HepG2 (cell line): ENCODE data around the gene SPNS3. TPM values are rescaled to one million over a fixed set of nuclear protein-coding genes. Genes with fewer than 3 reads are reported as not detected.
A peak's percentile ranks its signal among the peaks of the same experiment; 100 is the strongest.

Source experiments
- CHCHD3 ChIP-seq: sonication (generic); formaldehyde crosslinking; IDR thresholded peaks from 2 replicates; pipeline ENCODE4 v1.8.0; 2022; ENCODE audit warnings: mild to moderate bottlenecking, missing genetic modification reagents, moderate library complexity
- HNF4A ChIP-seq: sonication (generic); formaldehyde crosslinking; IDR thresholded peaks from 2 replicates; pipeline ENCODE4 v1.4.0; 2020; ENCODE audit warnings: missing genetic modification reagents
- SMAD1 ChIP-seq: sonication (generic); formaldehyde crosslinking; IDR thresholded peaks from 2 replicates; pipeline ENCODE4 v1.4.0; 2020; ENCODE audit warnings: missing genetic modification reagents, low read depth, mild to moderate bottlenecking, borderline replicate concordance
- SNAPC2 ChIP-seq: sonication (generic); formaldehyde crosslinking; IDR thresholded peaks from 2 replicates; pipeline ENCODE4 v1.8.1; 2022; ENCODE audit warnings: mild to moderate bottlenecking, missing genetic modification reagents
- STAG1 ChIP-seq: sonication (generic); formaldehyde crosslinking; IDR thresholded peaks from 2 replicates; pipeline ENCODE4 v1.4.0; 2020; ENCODE audit warnings: missing genetic modification reagents
- ZBTB42 ChIP-seq: sonication (generic); formaldehyde crosslinking; IDR thresholded peaks from 2 replicates; pipeline ENCODE4 v1.5.0; 2020; ENCODE audit warnings: mild to moderate bottlenecking, missing genetic modification reagents
- ZFP1 ChIP-seq: IDR thresholded peaks from 2 replicates; pipeline ENCODE4 v1.6.1; 2016
- ZMYM3 ChIP-seq: sonication (generic); formaldehyde crosslinking; IDR thresholded peaks from 2 replicates; pipeline ENCODE4 v1.5.1; 2020; ENCODE audit warnings: mild to moderate bottlenecking, missing genetic modification reagents
- ZNF3 ChIP-seq: IDR thresholded peaks from 2 replicates; pipeline ENCODE4 v1.7.0; 2017; ENCODE audit warnings: inconsistent platforms
- ZNF567 ChIP-seq: sonication (generic); formaldehyde crosslinking; IDR thresholded peaks from 2 replicates; pipeline ENCODE4 v1.8.1; 2023; ENCODE audit warnings: mild to moderate bottlenecking, missing genetic modification reagents, borderline replicate concordance
- ZZZ3 ChIP-seq: sonication (generic); formaldehyde crosslinking; IDR thresholded peaks from 2 replicates; pipeline ENCODE4 v1.4.0; 2020; ENCODE audit warnings: missing genetic modification reagents, mild to moderate bottlenecking, borderline replicate concordance
- polyA plus RNA-seq, 8 experiments: library from polyadenylated mRNA; depleted of rRNA in 3 of 8; stranded (reverse) in 7 of 8; unstranded in 1 of 8; fragments of >200 nt; fragmentation: Illumina TruSeq in 4 of 8; extraction: Trizol in 4 of 8; gene quantifications; 2 replicates each; pipeline versions ENCODE4 v1.2.1 to v1.2.3, GENCODE V29; 2011 to 2016; ENCODE audit warnings: low read depth in 4 of 8, missing spikeins in 1 of 8, mixed read lengths in 1 of 8; ENCODE audit not compliant: insufficient read depth in 1 of 8
- total RNA-seq, 5 experiments: library from RNA; depleted of rRNA; stranded (reverse); fragments of >200 nt; fragmentation: Illumina TruSeq; extraction: Trizol; gene quantifications; 2 replicates each; pipeline ENCODE4 v1.2.3, GENCODE V29; 2016; ENCODE audit warnings: low read depth in 1 of 5
- TF ChIP-seq, protein P1 (sequence below): sonication (generic); formaldehyde crosslinking; IDR thresholded peaks from 2 replicates; pipeline ENCODE4 v1.5.0; 2020; ENCODE audit warnings: missing genetic modification reagents
- TF ChIP-seq, protein P2 (sequence below): sonication (generic); formaldehyde crosslinking; IDR thresholded peaks from 2 replicates; pipeline ENCODE4 v1.5.0; 2020; ENCODE audit warnings: mild to moderate bottlenecking, missing genetic modification reagents
- TF ChIP-seq, protein P3 (sequence below): sonication (generic); formaldehyde crosslinking; IDR thresholded peaks from 2 replicates; pipeline ENCODE4 v1.5.1; 2020; ENCODE audit warnings: missing genetic modification reagents, mild to moderate bottlenecking, borderline replicate concordance
- TF ChIP-seq, protein P4 (sequence below): sonication (generic); formaldehyde crosslinking; IDR thresholded peaks from 2 replicates; pipeline ENCODE4 v1.4.0; 2020; ENCODE audit warnings: missing genetic modification reagents, borderline replicate concordance
- TF ChIP-seq, protein P5 (sequence below): sonication (generic); formaldehyde crosslinking; IDR thresholded peaks from 2 replicates; pipeline ENCODE4 v1.5.0; 2020; ENCODE audit warnings: mild to moderate bottlenecking, missing genetic modification reagents, borderline replicate concordance

SPNS3 gene
- total and polyA plus RNA-seq, 2 of the 13 experiments (the other 11 are each of a cell fraction or from before 2014, with no cell fraction given), result not detected

DNA sequence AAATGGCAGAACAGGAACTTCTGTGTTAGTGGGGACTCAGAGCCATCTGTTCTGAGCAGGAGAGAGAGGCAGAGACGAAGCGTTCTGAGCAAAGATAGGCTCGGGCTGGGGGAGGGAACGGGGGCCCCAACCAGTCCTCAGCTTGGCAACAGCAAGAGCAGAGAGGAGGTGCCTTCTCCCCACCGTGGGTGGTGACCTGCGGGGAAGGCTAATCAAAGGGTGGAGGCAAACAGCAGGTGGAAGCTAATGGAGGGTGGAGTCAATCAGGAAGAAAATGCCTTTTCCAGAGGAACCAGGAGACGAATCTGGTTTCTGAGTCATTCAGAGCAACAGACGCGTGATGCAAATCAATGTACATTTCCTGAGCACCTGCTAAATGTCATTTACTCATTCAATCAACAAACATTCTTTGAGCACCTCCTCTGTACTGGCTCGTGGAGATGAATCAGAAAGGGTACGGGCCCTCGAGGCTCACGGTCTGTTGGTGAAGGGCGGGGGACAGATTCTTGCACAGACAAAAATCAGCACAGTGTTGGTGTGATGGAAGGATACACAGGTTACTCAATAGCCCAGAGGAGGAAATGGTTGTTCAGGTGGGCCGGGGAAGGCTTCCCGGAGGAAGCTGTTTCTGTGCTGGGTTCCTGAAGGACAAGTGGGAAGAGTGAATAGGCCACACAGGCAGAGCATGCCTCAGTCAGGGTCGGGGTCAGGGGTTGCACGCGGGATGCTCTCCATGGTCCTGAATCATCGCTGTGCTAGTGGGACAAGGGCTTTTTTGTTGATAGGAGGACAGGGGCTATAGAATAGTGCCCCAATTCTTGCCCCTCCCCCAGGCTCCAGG is 59.2 kb downstream of the SPNS3 start (continued):
- TF ChIP-seq, protein P1, sequence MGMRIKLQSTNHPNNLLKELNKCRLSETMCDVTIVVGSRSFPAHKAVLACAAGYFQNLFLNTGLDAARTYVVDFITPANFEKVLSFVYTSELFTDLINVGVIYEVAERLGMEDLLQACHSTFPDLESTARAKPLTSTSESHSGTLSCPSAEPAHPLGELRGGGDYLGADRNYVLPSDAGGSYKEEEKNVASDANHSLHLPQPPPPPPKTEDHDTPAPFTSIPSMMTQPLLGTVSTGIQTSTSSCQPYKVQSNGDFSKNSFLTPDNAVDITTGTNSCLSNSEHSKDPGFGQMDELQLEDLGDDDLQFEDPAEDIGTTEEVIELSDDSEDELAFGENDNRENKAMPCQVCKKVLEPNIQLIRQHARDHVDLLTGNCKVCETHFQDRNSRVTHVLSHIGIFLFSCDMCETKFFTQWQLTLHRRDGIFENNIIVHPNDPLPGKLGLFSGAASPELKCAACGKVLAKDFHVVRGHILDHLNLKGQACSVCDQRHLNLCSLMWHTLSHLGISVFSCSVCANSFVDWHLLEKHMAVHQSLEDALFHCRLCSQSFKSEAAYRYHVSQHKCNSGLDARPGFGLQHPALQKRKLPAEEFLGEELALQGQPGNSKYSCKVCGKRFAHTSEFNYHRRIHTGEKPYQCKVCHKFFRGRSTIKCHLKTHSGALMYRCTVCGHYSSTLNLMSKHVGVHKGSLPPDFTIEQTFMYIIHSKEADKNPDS (CRISPR knock-in tag), result no peak
- TF ChIP-seq, protein P2, sequence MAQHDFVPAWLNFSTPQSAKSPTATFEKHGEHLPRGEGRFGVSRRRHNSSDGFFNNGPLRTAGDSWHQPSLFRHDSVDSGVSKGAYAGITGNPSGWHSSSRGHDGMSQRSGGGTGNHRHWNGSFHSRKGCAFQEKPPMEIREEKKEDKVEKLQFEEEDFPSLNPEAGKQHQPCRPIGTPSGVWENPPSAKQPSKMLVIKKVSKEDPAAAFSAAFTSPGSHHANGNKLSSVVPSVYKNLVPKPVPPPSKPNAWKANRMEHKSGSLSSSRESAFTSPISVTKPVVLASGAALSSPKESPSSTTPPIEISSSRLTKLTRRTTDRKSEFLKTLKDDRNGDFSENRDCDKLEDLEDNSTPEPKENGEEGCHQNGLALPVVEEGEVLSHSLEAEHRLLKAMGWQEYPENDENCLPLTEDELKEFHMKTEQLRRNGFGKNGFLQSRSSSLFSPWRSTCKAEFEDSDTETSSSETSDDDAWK (CRISPR knock-in tag), result no peak
- 0 out of 2 replicates have a peak, but pooled peaks have one; percentile 52 for TF ChIP-seq SMAD1 (CRISPR knock-in tag)
- TF ChIP-seq ZNF567 (CRISPR knock-in tag), result no peak
- TF ChIP-seq, protein P3, sequence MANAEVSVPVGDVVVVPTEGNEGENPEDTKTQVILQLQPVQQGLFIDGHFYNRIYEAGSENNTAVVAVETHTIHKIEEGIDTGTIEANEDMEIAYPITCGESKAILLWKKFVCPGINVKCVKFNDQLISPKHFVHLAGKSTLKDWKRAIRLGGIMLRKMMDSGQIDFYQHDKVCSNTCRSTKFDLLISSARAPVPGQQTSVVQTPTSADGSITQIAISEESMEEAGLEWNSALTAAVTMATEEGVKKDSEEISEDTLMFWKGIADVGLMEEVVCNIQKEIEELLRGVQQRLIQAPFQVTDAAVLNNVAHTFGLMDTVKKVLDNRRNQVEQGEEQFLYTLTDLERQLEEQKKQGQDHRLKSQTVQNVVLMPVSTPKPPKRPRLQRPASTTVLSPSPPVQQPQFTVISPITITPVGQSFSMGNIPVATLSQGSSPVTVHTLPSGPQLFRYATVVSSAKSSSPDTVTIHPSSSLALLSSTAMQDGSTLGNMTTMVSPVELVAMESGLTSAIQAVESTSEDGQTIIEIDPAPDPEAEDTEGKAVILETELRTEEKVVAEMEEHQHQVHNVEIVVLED (CRISPR knock-in tag), result no peak
- TF ChIP-seq CHCHD3 (CRISPR knock-in tag), result peak; percentile 80; the same call in 1 of the 2 replicates
- TF ChIP-seq SNAPC2, result peak; percentile 73; the same call in 1 of the 2 replicates
- no peak for TF ChIP-seq ZMYM3 (CRISPR knock-in tag)
- 0 out of 2 replicates have a peak, but pooled peaks have one; percentile 8 for TF ChIP-seq STAG1 (CRISPR knock-in tag)
- no peak for TF ChIP-seq ZZZ3 (CRISPR knock-in tag)
- TF ChIP-seq, protein P4, sequence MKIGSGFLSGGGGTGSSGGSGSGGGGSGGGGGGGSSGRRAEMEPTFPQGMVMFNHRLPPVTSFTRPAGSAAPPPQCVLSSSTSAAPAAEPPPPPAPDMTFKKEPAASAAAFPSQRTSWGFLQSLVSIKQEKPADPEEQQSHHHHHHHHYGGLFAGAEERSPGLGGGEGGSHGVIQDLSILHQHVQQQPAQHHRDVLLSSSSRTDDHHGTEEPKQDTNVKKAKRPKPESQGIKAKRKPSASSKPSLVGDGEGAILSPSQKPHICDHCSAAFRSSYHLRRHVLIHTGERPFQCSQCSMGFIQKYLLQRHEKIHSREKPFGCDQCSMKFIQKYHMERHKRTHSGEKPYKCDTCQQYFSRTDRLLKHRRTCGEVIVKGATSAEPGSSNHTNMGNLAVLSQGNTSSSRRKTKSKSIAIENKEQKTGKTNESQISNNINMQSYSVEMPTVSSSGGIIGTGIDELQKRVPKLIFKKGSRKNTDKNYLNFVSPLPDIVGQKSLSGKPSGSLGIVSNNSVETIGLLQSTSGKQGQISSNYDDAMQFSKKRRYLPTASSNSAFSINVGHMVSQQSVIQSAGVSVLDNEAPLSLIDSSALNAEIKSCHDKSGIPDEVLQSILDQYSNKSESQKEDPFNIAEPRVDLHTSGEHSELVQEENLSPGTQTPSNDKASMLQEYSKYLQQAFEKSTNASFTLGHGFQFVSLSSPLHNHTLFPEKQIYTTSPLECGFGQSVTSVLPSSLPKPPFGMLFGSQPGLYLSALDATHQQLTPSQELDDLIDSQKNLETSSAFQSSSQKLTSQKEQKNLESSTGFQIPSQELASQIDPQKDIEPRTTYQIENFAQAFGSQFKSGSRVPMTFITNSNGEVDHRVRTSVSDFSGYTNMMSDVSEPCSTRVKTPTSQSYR (CRISPR knock-in tag), result peak; percentile 79; the same call in 1 of the 2 replicates
- no peak for TF ChIP-seq ZBTB42 (CRISPR knock-in tag)
- TF ChIP-seq, protein P5, sequence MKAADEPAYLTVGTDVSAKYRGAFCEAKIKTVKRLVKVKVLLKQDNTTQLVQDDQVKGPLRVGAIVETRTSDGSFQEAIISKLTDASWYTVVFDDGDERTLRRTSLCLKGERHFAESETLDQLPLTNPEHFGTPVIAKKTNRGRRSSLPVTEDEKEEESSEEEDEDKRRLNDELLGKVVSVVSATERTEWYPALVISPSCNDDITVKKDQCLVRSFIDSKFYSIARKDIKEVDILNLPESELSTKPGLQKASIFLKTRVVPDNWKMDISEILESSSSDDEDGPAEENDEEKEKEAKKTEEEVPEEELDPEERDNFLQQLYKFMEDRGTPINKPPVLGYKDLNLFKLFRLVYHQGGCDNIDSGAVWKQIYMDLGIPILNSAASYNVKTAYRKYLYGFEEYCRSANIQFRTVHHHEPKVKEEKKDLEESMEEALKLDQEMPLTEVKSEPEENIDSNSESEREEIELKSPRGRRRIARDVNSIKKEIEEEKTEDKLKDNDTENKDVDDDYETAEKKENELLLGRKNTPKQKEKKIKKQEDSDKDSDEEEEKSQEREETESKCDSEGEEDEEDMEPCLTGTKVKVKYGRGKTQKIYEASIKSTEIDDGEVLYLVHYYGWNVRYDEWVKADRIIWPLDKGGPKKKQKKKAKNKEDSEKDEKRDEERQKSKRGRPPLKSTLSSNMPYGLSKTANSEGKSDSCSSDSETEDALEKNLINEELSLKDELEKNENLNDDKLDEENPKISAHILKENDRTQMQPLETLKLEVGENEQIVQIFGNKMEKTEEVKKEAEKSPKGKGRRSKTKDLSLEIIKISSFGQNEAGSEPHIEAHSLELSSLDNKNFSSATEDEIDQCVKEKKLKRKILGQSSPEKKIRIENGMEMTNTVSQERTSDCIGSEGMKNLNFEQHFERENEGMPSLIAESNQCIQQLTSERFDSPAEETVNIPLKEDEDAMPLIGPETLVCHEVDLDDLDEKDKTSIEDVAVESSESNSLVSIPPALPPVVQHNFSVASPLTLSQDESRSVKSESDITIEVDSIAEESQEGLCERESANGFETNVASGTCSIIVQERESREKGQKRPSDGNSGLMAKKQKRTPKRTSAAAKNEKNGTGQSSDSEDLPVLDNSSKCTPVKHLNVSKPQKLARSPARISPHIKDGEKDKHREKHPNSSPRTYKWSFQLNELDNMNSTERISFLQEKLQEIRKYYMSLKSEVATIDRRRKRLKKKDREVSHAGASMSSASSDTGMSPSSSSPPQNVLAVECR, result peak; percentile 70; the same call in 1 of the 2 replicates
- TF ChIP-seq ZFP1 (CRISPR knock-in tag), result no peak
- TF ChIP-seq ZNF3 (CRISPR knock-in tag), result peak; percentile 61; the same call in 1 of the 2 replicates
- TF ChIP-seq HNF4A (CRISPR knock-in tag), result no peak
